Skeletal muscle satellite cell (primary cell): Measurements from ENCODE around the gene L3MBTL4. TPM values are rescaled to one million over a fixed set of nuclear protein-coding genes. Genes with fewer than 3 reads are reported as not detected.
A peak's percentile ranks its signal among the peaks of the same experiment; 100 is the strongest.

Experiments
- H3K27me3 ChIP-seq: 2 replicates; pipeline ENCODE4 v1.7.0; 2013; ENCODE audit warnings: low read length; ENCODE audit not compliant: control insufficient read depth, insufficient read depth
- H3K36me3 ChIP-seq: 2 replicates; pipeline ENCODE4 v1.7.0; 2013; ENCODE audit warnings: mild to moderate bottlenecking, control low read depth, low read length; ENCODE audit not compliant: insufficient read depth
- H3K4me1 ChIP-seq: 2 replicates; pipeline ENCODE4 v1.7.0; 2013; ENCODE audit warnings: low read length; ENCODE audit not compliant: control insufficient read depth, insufficient read depth
- H3K4me2 ChIP-seq: 2 replicates; pipeline ENCODE4 v1.7.0; 2013; ENCODE audit warnings: mild to moderate bottlenecking, low read length
- H3K4me3 ChIP-seq: 2 replicates; pipeline ENCODE4 v1.7.0; 2013; ENCODE audit warnings: low read length
- H3K9ac ChIP-seq: 2 replicates; pipeline ENCODE4 v1.7.0; 2013; ENCODE audit warnings: mild to moderate bottlenecking, low read depth, low read length, moderate library complexity
- H3K9me3 ChIP-seq: replicated peaks from 2 replicates; pipeline ENCODE4 v1.7.0; 2013; ENCODE audit warnings: mild to moderate bottlenecking, control low read depth, low read length
- total RNA-seq: library from RNA; depleted of rRNA; stranded (reverse); fragments of >200 nt; gene quantifications from 2 replicates; pipeline ENCODE4 v1.2.3, GENCODE V29; 2012; rRNA removed

L3MBTL4 gene
- under 0.01 TPM in 2 replicates for total RNA-seq

- H3K27me3 ChIP-seq = peaks cover 44% of the 10 kb centered on the region
- peak within 1 kb of the TSS; percentile 68 for H3K4me2 ChIP-seq
- no peaks in the 10 kb centered on the region for H3K36me3 ChIP-seq
- no peaks in the 10 kb centered on the region for H3K4me1 ChIP-seq
- no peak within 1 kb of the TSS for H3K9ac ChIP-seq
- H3K9me3 ChIP-seq = no peaks in the 10 kb centered on the region
- peak within 1 kb of the TSS; percentile 63 for H3K4me3 ChIP-seq
Measured at GRCh38 chr18:6414723-6415417, at the start of gene L3MBTL4. Gene L3MBTL4, minus strand, starts transcription at chr18:6414911. Its CDS starts 103,286 bp downstream, at chr18:6311625.

- Histone ChIP-seq H3K27me3 (no peaks in the 10 kb centered on the region), H3K9ac (no peak overlapping the region)
Measured at GRCh38 chr18:6452194-6452593, 37.5 kb upstream of the L3MBTL4 start.

GRCh38 chr18:6449213-6449612 lies 34.5 kb upstream of the L3MBTL4 start:
- H3K4me1 ChIP-seq = no peaks in the 10 kb centered on the region

More at GRCh38 chr18:6452194-6452593, 37.5 kb upstream of the L3MBTL4 start:
- H3K4me1 ChIP-seq = no peaks in the 10 kb centered on the region
- no peak overlapping the region for H3K4me3 ChIP-seq
- no peaks in the 10 kb centered on the region for H3K36me3 ChIP-seq
- no peak overlapping the region for H3K4me2 ChIP-seq
- no peaks in the 10 kb centered on the region for H3K9me3 ChIP-seq

GRCh38 chr18:6444466-6445228 lies 29.9 kb upstream of the L3MBTL4 start:
- Histone ChIP-seq H3K27me3 (no peaks in the 10 kb centered on the region), H3K4me1 (no peaks in the 10 kb centered on the region), H3K4me2 (no peak overlapping the region), H3K9me3 (no peaks in the 10 kb centered on the region), H3K36me3 (no peaks in the 10 kb centered on the region), H3K4me3 (no peak overlapping the region), H3K9ac (no peak overlapping the region)

More at GRCh38 chr18:6449213-6449612, 34.5 kb upstream of the L3MBTL4 start:
- no peak overlapping the region for H3K4me3 ChIP-seq
- H3K36me3 ChIP-seq = no peaks in the 10 kb centered on the region
- H3K9me3 ChIP-seq = no peaks in the 10 kb centered on the region
- H3K27me3 ChIP-seq = no peaks in the 10 kb centered on the region
- no peak overlapping the region for H3K9ac ChIP-seq
- no peak overlapping the region for H3K4me2 ChIP-seq

GRCh38 chr18:6441200-6441599 lies 26.5 kb upstream of the L3MBTL4 start:
- no peaks in the 10 kb centered on the region for H3K27me3 ChIP-seq
- no peak overlapping the region for H3K9ac ChIP-seq
- H3K9me3 ChIP-seq = no peaks in the 10 kb centered on the region
- H3K4me3 ChIP-seq = no peak overlapping the region
- no peaks in the 10 kb centered on the region for H3K36me3 ChIP-seq
- H3K4me1 ChIP-seq = no peaks in the 10 kb centered on the region
- no peak overlapping the region for H3K4me2 ChIP-seq

- H3K27me3 ChIP-seq = no peaks in the 10 kb centered on the region
- H3K4me2 ChIP-seq = no peak overlapping the region
- H3K9me3 ChIP-seq = no peaks in the 10 kb centered on the region
- H3K4me3 ChIP-seq = no peak overlapping the region
- no peaks in the 10 kb centered on the region for H3K4me1 ChIP-seq
- H3K36me3 ChIP-seq = no peaks in the 10 kb centered on the region
- H3K9ac ChIP-seq = no peak overlapping the region
Measured at GRCh38 chr18:6437937-6438818, 23.5 kb upstream of the L3MBTL4 start.

- Histone ChIP-seq H3K36me3 (no peaks in the 10 kb centered on the region), H3K4me2 (no peak overlapping the region), H3K4me3 (no peak overlapping the region), H3K9me3 (no peaks in the 10 kb centered on the region), H3K4me1 (no peaks in the 10 kb centered on the region), H3K27me3 (no peaks in the 10 kb centered on the region), H3K9ac (no peak overlapping the region)
Measured at GRCh38 chr18:6435731-6436130, 21.0 kb upstream of the L3MBTL4 start.

GRCh38 chr18:6434987-6435709 lies 20.4 kb upstream of the L3MBTL4 start:
- Histone ChIP-seq H3K9ac (no peak overlapping the region), H3K9me3 (no peaks in the 10 kb centered on the region), H3K36me3 (no peaks in the 10 kb centered on the region), H3K4me2 (no peak overlapping the region), H3K27me3 (no peaks in the 10 kb centered on the region), H3K4me1 (no peaks in the 10 kb centered on the region), H3K4me3 (no peak overlapping the region)

- Histone ChIP-seq H3K9ac (no peak overlapping the region), H3K36me3 (no peaks in the 10 kb centered on the region), H3K9me3 (no peaks in the 10 kb centered on the region), H3K4me1 (no peaks in the 10 kb centered on the region), H3K27me3 (no peaks in the 10 kb centered on the region), H3K4me2 (no peak overlapping the region), H3K4me3 (no peak overlapping the region)
Measured at GRCh38 chr18:6434481-6434880, 19.8 kb upstream of the L3MBTL4 start.

- Histone ChIP-seq H3K4me2 (no peak overlapping the region), H3K9ac (no peak overlapping the region), H3K27me3 (no peaks in the 10 kb centered on the region), H3K4me1 (no peaks in the 10 kb centered on the region), H3K9me3 (no peaks in the 10 kb centered on the region), H3K4me3 (no peak overlapping the region), H3K36me3 (no peaks in the 10 kb centered on the region)
Measured at GRCh38 chr18:6431659-6432318, 17.1 kb upstream of the L3MBTL4 start.
